B cell (primary cell): ENCODE data around the gene HNRNPAB. TPM values are rescaled to one million over a fixed set of nuclear protein-coding genes. Genes with fewer than 3 reads are reported as not detected.

Experiments
- ATAC-seq: fragments of 200-7000 bp; cut with Tn5 transposase; one replicate; pipeline ENCODE4 v1.10.0; 2021; ENCODE audit warnings: low read depth, mild to moderate bottlenecking, moderate number of reproducible peaks, moderate library complexity
- CTCF ChIA-PET: fragments of 350-600 bp; sonication (Branson Sonifier 250); formaldehyde crosslinking; loops from one replicate; lab custom pipeline; 2021; ENCODE audit warnings: antibody characterized with exemption, inconsistent platforms; lab: Charles Lee
- POLR2A ChIA-PET: fragments of 350-600 bp; sonication (Branson Sonifier 250); formaldehyde crosslinking; loops from one replicate; lab custom pipeline; 2021; ENCODE audit warnings: antibody characterized with exemption; lab: Charles Lee
- DNase-seq: peaks from one replicate; pipeline ENCODE4 v3.0.0; 2013
- H2AFZ ChIP-seq: 2 replicates; pipeline ENCODE4 v1.6.1; 2012; ENCODE audit warnings: mild to moderate bottlenecking, low read depth, low read length; ENCODE audit not compliant: insufficient read depth, poor library complexity, severe bottlenecking
- H3K27ac ChIP-seq, 2 donors: 1 replicate in 1 of 2; 2 replicates in 1 of 2; pipeline ENCODE4 v1.5.1; 2012 to 2013; ENCODE audit warnings: low read length in 2 of 2, mild to moderate bottlenecking in 2 of 2, moderate library complexity in 1 of 2
- H3K27me3 ChIP-seq, 4 experiments: fragments of 200-600 bp in 1 of 4; sonication (generic) in 1 of 4; replicated peaks in 1 of 4; 1 replicate in 2 of 4; 2 replicates in 2 of 4; pipeline versions ENCODE4 v1.6.1 to v1.7.0; 2013 to 2016; ENCODE audit warnings: low read length in 3 of 4, mild to moderate bottlenecking in 2 of 4, mixed read lengths in 1 of 4, moderate library complexity in 1 of 4; ENCODE audit not compliant: insufficient read depth in 4 of 4, control insufficient read depth in 3 of 4; ENCODE audit errors: control extremely low read depth in 1 of 4
- H3K36me3 ChIP-seq, 2 experiments: replicated peaks in 1 of 2; 1 replicate in 1 of 2; 2 replicates in 1 of 2; pipeline versions ENCODE4 v1.6.1 to v1.7.1; 2013; ENCODE audit warnings: low read length in 1 of 2; ENCODE audit not compliant: insufficient read depth in 2 of 2, control insufficient read depth in 1 of 2; ENCODE audit errors: control extremely low read depth in 1 of 2, extremely low read depth in 1 of 2
- H3K4me1 ChIP-seq, 2 donors: fragments of 200-600 bp in 1 of 2; sonication (generic) in 1 of 2; 1 replicate in 1 of 2; 2 replicates in 1 of 2; pipeline versions ENCODE4 v1.5.1 to v1.6.1; 2013 to 2017; ENCODE audit warnings: low read length in 2 of 2; ENCODE audit not compliant: control insufficient read depth in 2 of 2, insufficient read depth in 2 of 2
- H3K4me2 ChIP-seq: replicated peaks from 2 replicates; pipeline ENCODE3; 2012; ENCODE audit warnings: mild to moderate bottlenecking, low read depth, low read length; ENCODE audit not compliant: poor library complexity, severe bottlenecking
- H3K4me3 ChIP-seq, 5 experiments: fragments of 200-600 bp in 1 of 5; sonication (generic) in 1 of 5; 1 replicate in 3 of 5; 2 replicates in 2 of 5; pipeline versions ENCODE4 v1.5.1 to v1.7.0; 2011 to 2016; ENCODE audit warnings: low read length in 4 of 5, mild to moderate bottlenecking in 4 of 5, low read depth in 2 of 5, control low read depth in 1 of 5, moderate library complexity in 1 of 5; ENCODE audit not compliant: insufficient read depth in 1 of 5; ENCODE audit errors: control extremely low read depth in 1 of 5, extremely low read depth in 1 of 5
- H3K79me2 ChIP-seq: fragments of 200-600 bp; sonication (generic); one replicate; pipeline ENCODE4 v1.6.0; 2016; ENCODE audit warnings: low read length; ENCODE audit not compliant: control insufficient read depth, insufficient read depth
- H3K9ac ChIP-seq: fragments of 200-600 bp; sonication (generic); 2 replicates; pipeline ENCODE4 v1.6.1; 2017; ENCODE audit warnings: mild to moderate bottlenecking, low read length, moderate library complexity
- H3K9me3 ChIP-seq, 3 donors: one replicate each; pipeline versions ENCODE4 v1.6.1 to v1.7.1; 2013; ENCODE audit warnings: low read length in 2 of 3; ENCODE audit not compliant: control insufficient read depth in 2 of 3, insufficient read depth in 1 of 3; ENCODE audit errors: control extremely low read depth in 1 of 3
- H4K20me1 ChIP-seq: 2 replicates; pipeline ENCODE4 v1.6.0; 2012; ENCODE audit warnings: mild to moderate bottlenecking, low read length; ENCODE audit not compliant: insufficient read depth, control insufficient read depth, poor library complexity, severe bottlenecking
- H3K27ac Mint-ChIP-seq: one replicate; pipeline ENCODE4 v1.8.0; 2021; ENCODE audit warnings: mixed read lengths
- H3K27me3 Mint-ChIP-seq: one replicate; pipeline ENCODE4 v1.8.0; 2021; ENCODE audit warnings: mixed read lengths
- H3K4me1 Mint-ChIP-seq: one replicate; pipeline ENCODE4 v1.8.0; 2021; ENCODE audit warnings: mixed read lengths
- H3K4me3 Mint-ChIP-seq: one replicate; pipeline ENCODE4 v1.8.0; 2021; ENCODE audit warnings: mixed read lengths
- H3K9me3 Mint-ChIP-seq: one replicate; pipeline ENCODE4 v1.8.0; 2022; ENCODE audit warnings: mixed read lengths; ENCODE audit not compliant: insufficient read depth
- CTCF ChIP-seq: fragments of 200-600 bp; IDR thresholded peaks from one replicate; pipeline ENCODE4 v1.8.0; 2022; ENCODE audit warnings: antibody characterized with exemption, mild to moderate bottlenecking
- EZH2 ChIP-seq: IDR thresholded peaks from 2 replicates; pipeline ENCODE4 v1.6.1; 2012; ENCODE audit warnings: borderline replicate concordance, low read depth, mild to moderate bottlenecking, moderate library complexity, low read length; ENCODE audit not compliant: insufficient read depth, poor library complexity, severe bottlenecking
- WGBS: methylation state at CpG from one replicate; pipeline ENCODE4 v1.1.5; 2013; ENCODE audit warnings: missing lambda C conversion rate; ENCODE audit not compliant: insufficient coverage; 5-methylcytosine and 5-hydroxymethylcytosine counted together
- intact Hi-C: fragments of 100-400 bp; cut with micrococcal nuclease; formaldehyde crosslinking; loops from one replicate; pipeline ENCODE4 v1.10.0; 2022
- polyA plus RNA-seq: library from polyadenylated mRNA; depleted of rRNA; stranded (reverse); fragments of >200 nt; gene quantifications from 2 replicates; pipeline ENCODE4 v1.2.3, GENCODE V29; 2012
- total RNA-seq, 2 donors: library from RNA; stranded (reverse); fragments of 120-200 nt in 1 of 2; gene quantifications; 1 replicate in 1 of 2; 2 replicates in 1 of 2; pipeline versions ENCODE4 v1.2.3 to v1.2.4, GENCODE V29; 2013 to 2022

HNRNPAB gene
- total and polyA plus RNA-seq, 2 donors (not counting 1 experiment from before 2014, with no cell fraction given) = 25.1 to 75.1 TPM

- no peak for ATAC-seq
- Histone ChIP-seq H3K4me2 (no peak overlapping the region), H3K9ac (no peak overlapping the region), H3K79me2 (peaks cover 38% of the 10 kb centered on the region), H2AFZ (no peak overlapping the region), H3K9me3 (no peaks in the 10 kb centered on the region), H3K27me3 (no peaks in the 10 kb centered on the region), H3K4me3 (no peak overlapping the region), H3K27ac (peak overlapping the region in 1 of 2 donors; percentile 2), H3K4me1 (peaks cover 3 to 5% of the 10 kb centered on the region in 2 donors), H4K20me1 (peaks cover 48% of the 10 kb centered on the region), H3K36me3 (peaks cover 0 to 68% of the 10 kb centered on the region in 2 experiments)
- H3K9me3 Mint-ChIP-seq = no peaks in the 10 kb centered on the region
- H3K4me3 Mint-ChIP-seq = no peak overlapping the region
- no peak for DNase-seq
- no peaks in the 10 kb centered on the region for H3K27me3 Mint-ChIP-seq
- H3K4me1 Mint-ChIP-seq = peaks cover 17% of the 10 kb centered on the region
- ChIA-PET CTCF (no interaction called here), POLR2A (no interaction called here)
- peak overlapping the region; percentile 60 for H3K27ac Mint-ChIP-seq
- no peak for TF ChIP-seq EZH2
- TF ChIP-seq CTCF = no peak
- intact Hi-C loops = no loop called here
- 70% methylated on average over 2 of the region's 3 CpGs for WGBS
Observed at GRCh38 chr5:178221282-178221681, 16.9 kb downstream of the HNRNPAB start.

GRCh38 chr5:178221853-178222252 is 17.5 kb downstream of the HNRNPAB start:
- peaks cover 50% of the 10 kb centered on the region for H4K20me1 ChIP-seq
- intact Hi-C loops = no loop called here
- H3K27ac Mint-ChIP-seq = peak overlapping the region; percentile 60
- H3K9me3 ChIP-seq = no peaks in the 10 kb centered on the region
- H3K9me3 Mint-ChIP-seq = no peaks in the 10 kb centered on the region
- ChIA-PET POLR2A (no interaction called here), CTCF (no interaction called here)
- H3K27me3 Mint-ChIP-seq = no peaks in the 10 kb centered on the region
- H2AFZ ChIP-seq = no peak overlapping the region
- ATAC-seq (no peak), DNase-seq (no peak)
- no peak overlapping the region for H3K4me3 Mint-ChIP-seq
- peaks cover 0 to 2% of the 10 kb centered on the region in 2 donors for H3K4me1 ChIP-seq
- no peaks in the 10 kb centered on the region for H3K27me3 ChIP-seq
- H3K4me3 ChIP-seq = no peak overlapping the region
- 99% methylated on average over 4 of the region's 5 CpGs for WGBS
- H3K9ac ChIP-seq = no peak overlapping the region
- H3K27ac ChIP-seq = peak overlapping the region in 1 of 2 donors; percentile 8
- H3K4me2 ChIP-seq = no peak overlapping the region
- H3K79me2 ChIP-seq = peaks cover 34% of the 10 kb centered on the region
- peaks cover 0 to 68% of the 10 kb centered on the region in 2 experiments for H3K36me3 ChIP-seq
- no peak for TF ChIP-seq CTCF
- no peak for TF ChIP-seq EZH2
- peaks cover 16% of the 10 kb centered on the region for H3K4me1 Mint-ChIP-seq
